Left lung (tissue), 10 donors: ENCODE data around the gene ZMAT5. TPM values are rescaled to one million over a fixed set of nuclear protein-coding genes. Genes with fewer than 3 reads are reported as not detected.

Experiments used
- ATAC-seq: fragments of 200-7000 bp; cut with Tn5 transposase; one replicate; pipeline ENCODE4 v1.9.1; 2020; ENCODE audit warnings: moderate library complexity
- DNase-seq, 4 donors: peaks; one replicate each; pipeline ENCODE4 v3.0.0-alpha.2; 2013 to 2020
- H3K27ac ChIP-seq, 2 donors: fragments of 200-600 bp; sonication (generic) in 1 of 2; one replicate each; pipeline versions ENCODE4 v1.5.0 to v1.8.0; 2020 to 2021
- H3K27me3 ChIP-seq, 2 donors: fragments of 200-600 bp; sonication (generic) in 1 of 2; one replicate each; pipeline versions ENCODE4 v1.5.0 to v1.8.0; 2020 to 2021
- H3K36me3 ChIP-seq, 2 donors: fragments of 200-600 bp; sonication (generic) in 1 of 2; one replicate each; pipeline versions ENCODE4 v1.5.0 to v1.8.0; 2020 to 2021
- H3K4me1 ChIP-seq, 2 donors: fragments of 200-600 bp; one replicate each; pipeline ENCODE4 v1.8.0; 2021
- H3K4me3 ChIP-seq, 2 donors: fragments of 200-600 bp; sonication (generic) in 1 of 2; one replicate each; pipeline versions ENCODE4 v1.5.0 to v1.8.0; 2020 to 2021; ENCODE audit warnings: mild to moderate bottlenecking in 1 of 2
- H3K9me3 ChIP-seq, 2 donors: fragments of 200-600 bp; sonication (generic) in 1 of 2; one replicate each; pipeline versions ENCODE4 v1.5.0 to v1.8.0; 2020 to 2021
- intact Hi-C, 2 donors: fragments of 100-400 bp; cut with DNase I; formaldehyde crosslinking; loops; one replicate each; pipeline versions ENCODE4 v1.11.2 to v1.14.2; 2022
- polyA plus RNA-seq, 6 donors: library from polyadenylated mRNA; unstranded; fragments of 120-200 nt; gene quantifications; one replicate each; pipeline ENCODE4 v1.2.1, GENCODE V29; 2013; ENCODE audit not compliant: insufficient read length in 6 of 6
- total RNA-seq, 2 donors: library from RNA; stranded (reverse); fragmentation: NEBNext Ultra II Directional; extraction: Animal tissue kit (Norgen Biotek cat#: 25700); gene quantifications; one replicate each; pipeline ENCODE4 v1.2.1, GENCODE V29; 2021
- TF ChIP-seq, protein P1 (sequence below), 2 donors: fragments of 200-600 bp; sonication (generic) in 1 of 2; IDR thresholded peaks; one replicate each; pipeline versions ENCODE4 v1.5.0 to v1.8.0; 2021; ENCODE audit warnings: antibody characterized with exemption in 2 of 2
- donor health status: DM: no; HTN: yes; CAD: no.
- donor health status: DM: no; HTN: no; CAD: no.

The ZMAT5 gene
- total and polyA plus RNA-seq, 8 donors: 20.3 to 23.3 (median 22.3) TPM

DNA sequence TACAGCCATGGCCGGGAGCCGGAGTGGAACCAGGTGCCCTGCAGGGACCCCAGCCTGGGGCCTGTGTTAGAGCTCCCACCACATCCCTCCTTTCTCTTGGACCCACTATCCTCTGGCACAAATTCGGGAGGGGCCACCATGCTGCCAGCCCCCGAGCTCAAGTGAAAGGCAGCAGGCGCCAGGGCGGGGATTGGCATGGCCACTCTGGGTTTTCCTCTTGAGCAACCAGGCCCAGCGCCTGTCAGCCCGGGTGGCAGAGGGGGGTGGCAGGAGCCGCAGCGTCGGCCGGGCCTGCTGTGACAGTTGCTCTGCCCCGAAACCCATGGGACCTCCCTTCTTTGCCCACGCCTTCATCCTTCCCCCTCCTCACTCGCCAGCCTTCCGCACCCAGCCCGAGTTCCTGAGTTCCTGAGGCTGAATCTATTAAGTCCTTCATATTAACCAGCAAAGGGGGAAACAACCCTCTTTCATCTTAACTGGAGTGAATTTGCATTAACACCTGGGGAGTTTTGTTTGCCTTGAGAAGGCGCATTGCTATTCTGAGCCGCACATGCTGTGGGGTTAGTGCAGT lies 63.8 kb downstream of the ZMAT5 start:
- TF ChIP-seq, protein P1, sequence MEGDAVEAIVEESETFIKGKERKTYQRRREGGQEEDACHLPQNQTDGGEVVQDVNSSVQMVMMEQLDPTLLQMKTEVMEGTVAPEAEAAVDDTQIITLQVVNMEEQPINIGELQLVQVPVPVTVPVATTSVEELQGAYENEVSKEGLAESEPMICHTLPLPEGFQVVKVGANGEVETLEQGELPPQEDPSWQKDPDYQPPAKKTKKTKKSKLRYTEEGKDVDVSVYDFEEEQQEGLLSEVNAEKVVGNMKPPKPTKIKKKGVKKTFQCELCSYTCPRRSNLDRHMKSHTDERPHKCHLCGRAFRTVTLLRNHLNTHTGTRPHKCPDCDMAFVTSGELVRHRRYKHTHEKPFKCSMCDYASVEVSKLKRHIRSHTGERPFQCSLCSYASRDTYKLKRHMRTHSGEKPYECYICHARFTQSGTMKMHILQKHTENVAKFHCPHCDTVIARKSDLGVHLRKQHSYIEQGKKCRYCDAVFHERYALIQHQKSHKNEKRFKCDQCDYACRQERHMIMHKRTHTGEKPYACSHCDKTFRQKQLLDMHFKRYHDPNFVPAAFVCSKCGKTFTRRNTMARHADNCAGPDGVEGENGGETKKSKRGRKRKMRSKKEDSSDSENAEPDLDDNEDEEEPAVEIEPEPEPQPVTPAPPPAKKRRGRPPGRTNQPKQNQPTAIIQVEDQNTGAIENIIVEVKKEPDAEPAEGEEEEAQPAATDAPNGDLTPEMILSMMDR (IDR thresholded peaks at IDR 0.05): no peak
- intact Hi-C loops: no loop called here
- peak in 2 of 4 donors; percentile 47 to 85 for DNase-seq
- Histone ChIP-seq H3K36me3 (peaks cover 0 to under 1% of the 10 kb centered on the region in 2 donors), H3K4me1 (peaks cover 7 to 33% of the 10 kb centered on the region in 2 donors), H3K4me3 (no peak overlapping the region), H3K27ac (no peak overlapping the region), H3K9me3 (no peaks in the 10 kb centered on the region), H3K27me3 (peaks cover 0 to 53% of the 10 kb centered on the region in 2 donors)
- ATAC-seq: peak; percentile 73

- TF ChIP-seq, protein P1 (IDR thresholded peaks at IDR 0.05): no peak
- H3K36me3 ChIP-seq: peaks cover 0 to 8% of the 10 kb centered on the region in 2 donors
- intact Hi-C loops: no loop called here
- H3K27me3 ChIP-seq: peaks cover 0 to 46% of the 10 kb centered on the region in 2 donors
- H3K9me3 ChIP-seq: no peaks in the 10 kb centered on the region
- no peak overlapping the region for H3K4me3 ChIP-seq
- H3K4me1 ChIP-seq: peaks cover 7 to 33% of the 10 kb centered on the region in 2 donors
- H3K27ac ChIP-seq: no peak overlapping the region
- ATAC-seq (peak; percentile 6), DNase-seq (peak in 1 of 4 donors; percentile 51)
Observed at GRCh38 chr22:29702000-29702930, 64.5 kb downstream of the ZMAT5 start.

DNA sequence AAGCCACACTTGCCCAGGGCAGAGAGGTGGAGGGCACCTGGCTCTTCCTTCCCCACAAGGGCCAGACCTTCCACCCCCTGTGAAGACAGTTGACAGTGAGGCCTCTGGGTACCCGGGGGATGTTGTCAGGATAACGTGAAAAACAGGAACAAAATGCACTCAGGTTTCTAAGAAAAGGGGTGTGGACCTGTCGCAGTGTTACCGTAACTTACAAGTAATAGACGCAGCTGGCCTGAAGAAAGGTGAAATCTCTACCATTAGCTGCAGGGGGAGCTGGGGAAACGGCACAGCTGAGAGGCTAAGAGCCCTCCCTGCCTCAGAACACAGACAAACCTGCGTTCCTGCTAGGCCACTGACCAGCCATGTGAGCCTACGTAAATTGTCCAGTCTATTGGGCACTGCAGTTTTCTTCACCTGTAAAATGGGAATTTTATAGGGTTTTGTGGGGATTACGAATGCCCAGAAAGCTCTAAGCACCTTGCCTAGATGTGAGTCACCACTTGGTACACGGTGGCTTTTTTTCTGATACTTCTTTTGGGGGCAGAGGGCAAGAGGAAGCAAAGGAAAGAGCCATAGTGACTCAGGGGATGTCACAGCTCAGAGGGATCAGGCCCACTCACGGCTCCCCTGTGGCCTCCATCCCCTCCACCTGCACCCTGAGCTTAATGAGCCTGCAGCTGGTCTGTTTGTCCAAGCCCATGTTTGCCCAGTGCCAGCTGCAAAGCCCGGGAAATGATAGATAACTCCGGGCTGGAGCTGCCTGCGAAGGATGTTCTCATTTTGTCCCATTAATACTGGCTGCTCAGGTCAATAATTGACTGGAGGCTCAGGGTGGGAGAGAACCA lies 65.4 kb downstream of the ZMAT5 start:
- Histone ChIP-seq H3K4me1 (peaks cover 7 to 33% of the 10 kb centered on the region in 2 donors), H3K4me3 (no peak overlapping the region), H3K27me3 (peaks cover 0 to 37% of the 10 kb centered on the region in 2 donors), H3K27ac (peak overlapping the region in 1 of 2 donors; percentile 28), H3K36me3 (peaks cover 0 to 17% of the 10 kb centered on the region in 2 donors), H3K9me3 (no peaks in the 10 kb centered on the region)
- peak; percentile 66 for ATAC-seq
- TF ChIP-seq, protein P1 (IDR thresholded peaks at IDR 0.05): no peak
- DNase-seq: peak in 1 of 4 donors; percentile 18
- intact Hi-C loops: no loop called here

DNA sequence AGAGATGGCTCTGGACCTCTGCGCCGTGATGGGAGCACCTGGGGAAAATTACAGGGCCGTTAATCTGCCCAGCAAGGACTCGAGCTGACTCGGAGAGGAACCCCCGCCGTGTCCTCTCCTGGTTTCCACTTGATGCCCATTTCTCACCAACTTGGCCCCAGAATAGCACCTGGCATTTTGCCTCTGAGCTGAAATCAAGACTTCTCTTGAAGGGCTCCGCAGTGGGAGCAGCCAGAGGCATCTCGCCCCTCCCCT lies 66.0 kb downstream of the ZMAT5 start:
- H3K4me1 ChIP-seq: peaks cover 7 to 33% of the 10 kb centered on the region in 2 donors
- peaks cover 0 to 22% of the 10 kb centered on the region in 2 donors for H3K36me3 ChIP-seq
- ATAC-seq (no peak), DNase-seq (peak in 1 of 4 donors; percentile 33)
- H3K27me3 ChIP-seq: peaks cover 0 to 31% of the 10 kb centered on the region in 2 donors
- TF ChIP-seq, protein P1 (IDR thresholded peaks at IDR 0.05): no peak
- H3K4me3 ChIP-seq: no peak overlapping the region
- intact Hi-C loops: no loop called here
- H3K9me3 ChIP-seq: no peaks in the 10 kb centered on the region
- no peak overlapping the region for H3K27ac ChIP-seq
